SIG-M5 treated with dmso at 0.1 percent for 504 hours (cell line): ENCODE results near the gene EVA1A.
A peak's percentile ranks its signal among the peaks of the same experiment; 100 is the strongest.

Experiments used
- DNase-seq: peaks from one replicate; lab custom pipeline; 2025; ENCODE audit not compliant: unreplicated experiment; lab: John Stamatoyannopoulos, UW

Gene EVA1A

GRCh38 chr2:75592030-75592429 lies 31.3 kb upstream of the EVA1A start:
- DNase-seq = peak; percentile 64

GRCh38 chr2:75589391-75590105 lies 28.8 kb upstream of the EVA1A start:
- DNase-seq = no peak

GRCh38 chr2:75587954-75588587 lies 27.3 kb upstream of the EVA1A start:
- DNase-seq = no peak

GRCh38 chr2:75586971-75587370 lies 26.2 kb upstream of the EVA1A start:
- no peak for DNase-seq

GRCh38 chr2:75582840-75583239 lies 22.1 kb upstream of the EVA1A start:
- DNase-seq = no peak

GRCh38 chr2:75580606-75581005 lies 19.9 kb upstream of the EVA1A start:
- DNase-seq = no peak

- DNase-seq = no peak
Measured at GRCh38 chr2:75580156-75580555, 19.4 kb upstream of the EVA1A start.

GRCh38 chr2:75579186-75579585 lies 18.4 kb upstream of the EVA1A start:
- no peak for DNase-seq

GRCh38 chr2:75577280-75577679 lies 16.5 kb upstream of the EVA1A start:
- DNase-seq = no peak

- DNase-seq = no peak
Measured at GRCh38 chr2:75574106-75574505, 13.4 kb upstream of the EVA1A start.

- DNase-seq = no peak
Measured at GRCh38 chr2:75573145-75573878, 12.6 kb upstream of the EVA1A start.

GRCh38 chr2:75571730-75572430 lies 11.1 kb upstream of the EVA1A start:
- DNase-seq = no peak

- DNase-seq = no peak
Measured at GRCh38 chr2:75570948-75571729, 10.4 kb upstream of the EVA1A start.

- DNase-seq = no peak
Measured at GRCh38 chr2:75570024-75570947, 9.5 kb upstream of the EVA1A start.

- DNase-seq = no peak
Measured at GRCh38 chr2:75569546-75569945, 8.8 kb upstream of the EVA1A start.

GRCh38 chr2:75568174-75568573 lies 7.4 kb upstream of the EVA1A start:
- no peak for DNase-seq

- DNase-seq = no peak
Measured at GRCh38 chr2:75565472-75566462, 5.0 kb upstream of the EVA1A start.

GRCh38 chr2:75564713-75565359 lies 4.1 kb upstream of the EVA1A start:
- no peak for DNase-seq
